ENCODE measurements around the gene TSPAN8.
"Not testable (repeated sequence)": the region's sequence is repeated elsewhere in the genome, so short reads cannot be mapped to it uniquely, and the experiment has no call there.

Gene TSPAN8

GRCh38 chr12:71125515-71125914 lies 32.3 kb downstream of the TSPAN8 start:
- DNase-seq: no peak

- DNase-seq: no peak
These were observed 32.9 kb downstream of the TSPAN8 start for GRCh38 chr12:71124835-71125460.

GRCh38 chr12:71113148-71113547 lies 44.7 kb downstream of the TSPAN8 start:
- not testable (repeated sequence) for DNase-seq

GRCh38 chr12:71109834-71110233 lies 48.0 kb downstream of the TSPAN8 start:
- DNase-seq: no peak

GRCh38 chr12:71108355-71108754 lies 49.4 kb downstream of the TSPAN8 start:
- no peak for DNase-seq

DNA sequence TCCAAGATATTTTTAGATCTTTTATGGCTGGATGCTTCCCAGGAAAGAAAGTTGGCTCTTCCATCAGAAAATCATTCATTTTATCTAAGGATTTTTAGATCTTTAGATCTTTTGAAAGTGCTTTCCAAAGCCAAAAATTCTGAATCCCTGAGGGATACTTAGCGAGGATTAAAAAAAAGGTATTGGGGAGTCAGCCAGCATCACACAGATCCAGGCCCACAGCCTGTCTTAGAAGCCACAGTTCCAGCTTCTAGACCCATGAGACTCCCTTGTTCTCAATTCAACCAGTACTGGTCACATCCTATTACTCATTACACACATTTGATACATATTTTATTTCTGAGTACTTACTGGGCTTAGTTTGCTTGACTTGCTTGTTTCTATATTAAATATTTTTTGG lies 49.9 kb downstream of the TSPAN8 start:
- DNase-seq: no peak

- no peak for DNase-seq
These were observed 51.8 kb downstream of the TSPAN8 start for GRCh38 chr12:71105956-71106355.

DNA sequence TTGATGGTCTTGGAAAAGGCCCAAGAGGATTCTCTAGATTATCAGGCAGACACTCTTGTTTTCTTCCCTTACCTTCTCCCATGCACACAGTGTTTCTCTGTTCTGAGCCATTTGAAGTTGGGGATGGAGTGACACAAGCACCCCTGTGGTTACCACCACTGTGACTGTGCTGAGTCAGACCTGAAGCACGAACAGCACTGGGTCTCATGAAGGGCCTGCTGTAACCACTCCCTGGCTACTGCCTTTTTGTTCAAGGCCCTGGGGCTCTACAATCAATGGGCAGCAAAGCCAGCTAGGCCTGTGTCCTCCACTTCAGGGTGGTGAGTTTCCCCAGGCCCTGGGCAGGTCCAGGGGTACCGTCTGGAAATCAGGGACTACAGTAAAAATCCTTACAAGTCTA lies 65.5 kb downstream of the TSPAN8 start:
- DNase-seq: no peak

DNA sequence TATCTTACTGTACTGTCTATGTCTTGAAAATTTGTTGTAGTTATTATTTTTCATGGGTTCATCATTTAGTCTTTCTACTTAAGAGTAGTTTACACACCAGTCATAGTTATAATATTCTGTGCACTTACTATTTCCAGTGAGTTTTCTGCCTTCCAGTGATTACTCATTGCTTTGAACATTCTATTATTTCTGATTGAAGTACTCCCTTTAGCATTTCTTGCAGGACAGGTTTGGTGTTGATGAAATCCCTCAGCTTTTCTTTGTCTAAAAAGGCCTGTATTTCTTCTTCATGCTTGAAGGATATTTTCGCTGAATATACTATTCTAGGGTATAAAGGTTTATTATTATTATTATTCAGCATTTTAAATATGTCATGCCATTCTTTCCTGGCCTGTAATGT lies 66.8 kb downstream of the TSPAN8 start:
- no peak for DNase-seq

DNA sequence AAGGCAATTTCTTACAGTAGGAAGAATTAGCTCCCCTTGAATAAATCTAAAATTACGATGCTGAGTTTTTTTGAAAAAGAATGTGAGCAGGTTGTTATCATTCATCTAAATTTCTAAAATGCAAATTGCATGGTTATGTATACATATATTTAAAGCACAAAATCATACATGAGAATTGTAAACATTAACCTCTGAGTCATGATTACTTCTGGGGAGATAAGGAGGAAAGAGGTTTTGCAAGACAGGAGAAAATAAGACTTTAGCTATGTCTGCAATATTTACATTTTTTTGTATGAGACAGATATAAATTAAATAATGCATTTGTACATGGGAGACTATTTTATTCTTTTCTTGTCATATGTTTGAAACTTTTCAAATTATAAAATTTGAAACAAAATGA lies 72.2 kb downstream of the TSPAN8 start:
- DNase-seq: no peak

GRCh38 chr12:71075743-71076142 lies 82.1 kb downstream of the TSPAN8 start:
- DNase-seq: no peak
